HG03432 (cell line): ENCODE measurements around the gene QPCT.
"Not testable (repeated sequence)": the region's sequence is repeated elsewhere in the genome, so short reads cannot be mapped to it uniquely, and the experiment has no call there.

Experiments
- ATAC-seq: cut with Tn5 transposase; IDR thresholded peaks from one replicate; pipeline ENCODE4 v1.9.1; 2021; ENCODE audit warnings: mild to moderate bottlenecking, moderate library complexity; ENCODE audit not compliant: unreplicated experiment

Gene QPCT

DNA sequence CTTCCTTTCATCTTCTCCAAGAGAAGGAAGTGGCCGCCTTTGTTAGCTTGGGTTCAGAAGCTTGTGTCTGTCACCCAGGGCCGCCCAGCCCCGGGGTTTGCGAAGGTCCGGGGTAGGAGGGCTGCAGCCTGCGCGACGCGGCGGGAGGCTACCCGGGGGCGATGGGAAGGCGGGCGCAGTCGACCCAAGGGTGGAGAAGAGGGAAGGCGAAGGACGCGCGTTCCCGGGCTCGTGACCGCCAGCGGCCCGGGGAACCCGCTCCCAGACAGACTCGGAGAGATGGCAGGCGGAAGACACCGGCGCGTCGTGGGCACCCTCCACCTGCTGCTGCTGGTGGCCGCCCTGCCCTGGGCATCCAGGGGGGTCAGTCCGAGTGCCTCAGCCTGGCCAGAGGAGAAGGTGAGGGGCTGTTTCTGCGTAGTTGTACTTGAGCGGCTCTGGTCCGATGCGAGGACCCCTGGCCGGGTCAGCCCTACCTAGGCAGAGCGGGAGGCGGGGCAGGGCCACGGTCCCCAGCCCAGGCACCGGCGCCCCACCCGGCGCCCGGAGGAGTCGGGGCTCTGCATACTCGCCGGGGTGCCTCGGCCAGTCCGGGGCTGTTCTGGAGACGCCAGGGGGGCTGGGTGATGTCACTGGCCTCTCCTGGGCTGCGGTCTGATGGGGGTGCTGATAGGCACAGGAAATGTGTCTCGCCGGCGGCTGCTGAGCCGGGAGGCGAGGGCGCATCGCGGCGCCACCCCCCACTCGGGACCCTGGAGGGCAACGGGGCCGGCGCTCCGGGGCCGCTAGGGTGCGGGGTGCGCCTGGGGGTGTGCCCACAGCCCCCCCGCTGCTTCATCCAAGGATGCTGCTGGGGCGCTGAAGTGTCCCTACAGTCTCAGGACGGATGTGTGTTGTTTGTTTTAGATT, at the start of gene QPCT:
TSS of gene QPCT (plus strand) at position 178 of the 909 bp plus-strand sequence. CDS start at position 280, 102 bp downstream.
- ATAC-seq, result peak; percentile 62

DNA sequence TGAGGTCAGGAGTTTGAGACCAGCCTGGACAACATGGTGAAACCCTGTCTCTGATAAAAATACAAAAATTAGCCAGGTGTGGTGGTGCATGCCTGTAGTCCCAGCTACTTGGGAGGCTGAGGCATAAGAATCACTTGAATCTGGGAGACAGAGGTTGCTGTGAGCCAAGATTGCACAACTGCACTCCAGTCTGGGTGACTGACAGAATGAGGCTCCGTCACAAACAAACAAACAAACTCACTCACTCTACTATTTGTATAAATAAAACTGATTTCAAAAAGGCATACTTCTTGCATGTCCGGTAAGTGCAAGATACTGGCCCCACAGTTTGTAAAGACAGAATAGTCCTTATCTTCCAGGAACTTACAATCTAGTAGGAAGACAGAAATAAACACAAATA, 49.6 kb upstream of the QPCT start:
- ATAC-seq, result not testable (repeated sequence)

DNA sequence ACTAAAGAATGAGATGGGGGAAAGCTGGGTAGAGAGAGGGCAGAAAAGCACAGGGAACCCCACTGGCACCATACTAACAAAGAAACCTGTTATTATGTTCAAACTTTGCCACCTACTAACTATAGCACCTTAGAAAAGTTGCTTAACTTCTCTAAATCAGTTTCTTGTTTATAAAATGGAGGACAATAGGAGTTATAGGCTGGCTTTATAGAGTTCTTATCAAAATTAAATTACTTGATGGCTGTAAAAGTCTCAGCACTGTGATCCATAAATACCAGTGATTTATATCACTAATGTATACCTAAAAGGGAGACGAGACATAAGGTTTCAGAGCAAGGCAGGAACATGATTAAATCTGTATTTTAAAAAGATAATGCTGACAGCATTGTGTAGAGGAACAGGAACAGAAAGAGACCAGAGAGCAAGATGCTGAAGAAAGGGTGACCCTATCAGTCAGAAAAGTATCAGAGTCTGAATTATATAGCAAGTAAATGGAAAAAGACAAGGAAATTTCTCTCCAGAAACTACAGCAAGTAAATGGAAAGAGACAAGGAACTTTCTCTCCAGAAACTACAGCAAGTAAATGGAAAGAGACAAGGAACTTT, 48.9 kb upstream of the QPCT start:
- ATAC-seq, result no peak

DNA sequence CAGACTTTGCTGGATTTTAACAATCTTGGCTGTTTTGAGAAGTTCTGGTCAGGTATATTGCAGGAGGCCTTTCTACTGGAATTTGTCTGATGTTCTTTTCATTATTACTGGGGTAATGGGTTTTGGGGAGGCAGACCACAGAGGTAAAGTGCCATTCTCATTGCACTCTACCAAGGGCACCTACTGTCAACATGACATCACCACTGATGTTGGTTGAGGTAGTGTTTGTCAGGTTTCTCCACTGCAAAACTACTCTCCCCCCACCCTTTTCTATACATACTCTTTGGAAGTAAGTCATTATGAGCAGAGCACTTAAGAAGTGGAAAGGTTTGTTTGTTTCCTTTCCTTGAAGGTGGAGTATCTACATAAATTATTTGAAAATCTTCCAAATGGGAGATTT, 46.8 kb upstream of the QPCT start:
- ATAC-seq, result no peak

DNA sequence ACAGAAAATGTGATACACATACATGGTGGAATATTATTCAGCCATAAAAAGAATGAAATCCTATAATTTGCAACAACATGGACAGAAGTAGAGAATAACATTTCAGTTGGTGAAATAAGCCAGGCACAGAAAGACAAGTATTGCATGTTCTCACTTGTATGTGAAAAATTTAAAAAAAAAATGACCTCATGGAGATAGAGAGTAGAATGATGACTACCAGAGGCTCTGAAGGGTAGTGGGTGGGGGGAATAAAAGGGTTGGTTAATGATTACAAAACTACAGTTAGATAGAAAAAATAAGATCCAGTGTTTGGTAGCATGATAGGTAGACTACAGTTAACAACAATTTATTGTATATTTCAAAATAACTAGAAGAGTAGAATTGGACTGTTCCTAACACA, 44.3 kb upstream of the QPCT start:
- no peak for ATAC-seq

DNA sequence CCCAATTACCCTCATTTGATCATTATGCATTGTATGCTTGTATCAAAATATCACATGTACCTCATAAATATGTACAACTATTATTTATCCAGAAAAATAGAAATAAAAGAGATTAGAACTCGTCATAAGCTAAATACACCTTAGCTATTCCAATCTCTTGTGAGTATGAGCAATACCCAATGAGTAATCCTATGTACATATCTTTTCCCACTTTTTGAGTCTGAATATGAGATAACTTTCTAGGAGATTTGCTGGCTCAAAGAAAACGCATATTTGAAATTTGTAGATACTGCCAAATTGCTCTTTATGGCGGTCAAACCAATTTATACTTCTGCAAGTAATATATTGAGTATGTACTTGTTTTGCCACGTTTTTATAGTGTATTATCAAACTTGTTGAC, 43.9 kb upstream of the QPCT start:
- no peak for ATAC-seq

DNA sequence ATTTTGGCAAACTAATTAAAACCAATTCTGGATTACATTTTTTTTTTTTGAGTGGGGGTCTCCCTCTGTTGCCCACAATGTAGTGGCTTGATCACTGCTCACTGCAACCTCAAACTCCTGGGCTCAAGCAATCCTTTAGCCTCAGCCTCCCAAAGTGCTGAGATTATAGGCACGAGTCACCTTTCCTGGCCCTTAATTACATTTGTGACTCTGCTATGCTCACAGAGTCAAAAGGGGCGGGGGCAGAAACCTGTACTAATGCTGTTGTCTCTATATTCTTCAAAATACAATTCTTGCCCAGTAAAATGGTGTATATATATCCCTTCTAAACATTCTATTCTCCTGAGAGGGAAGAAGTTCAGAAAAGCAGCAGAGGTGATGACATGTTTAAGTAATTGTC, 43.0 kb upstream of the QPCT start:
- ATAC-seq, result no peak

DNA sequence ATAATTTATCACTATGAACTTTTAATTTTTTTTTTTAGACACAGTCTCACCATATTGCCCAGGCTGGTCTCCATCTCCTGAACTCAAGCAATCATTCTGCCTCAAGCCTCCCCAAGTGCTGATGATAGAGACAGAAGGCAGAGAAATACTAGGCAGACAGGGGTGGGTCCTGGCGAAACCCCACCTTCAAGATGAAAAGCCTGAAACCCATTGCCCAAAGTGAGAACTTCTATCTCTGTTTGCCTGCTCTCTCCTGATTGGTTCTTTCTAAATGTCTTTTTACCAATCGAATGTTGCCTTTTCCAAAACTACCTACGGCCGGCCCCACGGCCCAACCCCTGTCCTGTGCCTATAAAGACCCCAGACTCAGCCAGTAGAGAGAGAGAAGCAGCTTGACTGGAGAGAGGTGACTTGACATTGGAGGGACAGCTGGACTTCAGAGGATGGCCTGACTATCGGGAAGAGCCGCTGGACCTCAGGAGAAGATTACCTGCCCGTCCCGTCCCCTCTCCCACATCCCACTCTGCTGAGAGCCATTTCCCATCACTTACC, 41.7 kb upstream of the QPCT start:
- ATAC-seq, result no peak

DNA sequence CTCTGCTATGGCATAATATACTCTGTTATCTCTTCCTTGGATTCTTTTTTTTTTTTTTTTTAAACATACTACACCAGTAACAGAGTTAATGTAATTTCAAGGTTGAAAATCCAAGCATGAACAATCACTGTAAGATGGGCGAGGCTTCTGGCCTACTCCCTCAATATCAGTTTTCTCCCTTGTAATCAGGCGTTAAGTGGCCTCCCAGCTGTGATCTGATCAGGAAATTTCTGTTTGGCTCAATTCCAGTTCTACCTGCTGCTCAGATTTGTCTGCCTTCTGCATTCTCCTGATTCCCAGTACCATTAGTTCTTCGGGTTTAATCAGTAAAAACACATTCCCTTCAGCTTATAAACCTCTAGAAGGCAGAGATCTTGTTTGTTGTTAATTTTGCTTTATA, 38.4 kb upstream of the QPCT start:
- ATAC-seq, result no peak

DNA sequence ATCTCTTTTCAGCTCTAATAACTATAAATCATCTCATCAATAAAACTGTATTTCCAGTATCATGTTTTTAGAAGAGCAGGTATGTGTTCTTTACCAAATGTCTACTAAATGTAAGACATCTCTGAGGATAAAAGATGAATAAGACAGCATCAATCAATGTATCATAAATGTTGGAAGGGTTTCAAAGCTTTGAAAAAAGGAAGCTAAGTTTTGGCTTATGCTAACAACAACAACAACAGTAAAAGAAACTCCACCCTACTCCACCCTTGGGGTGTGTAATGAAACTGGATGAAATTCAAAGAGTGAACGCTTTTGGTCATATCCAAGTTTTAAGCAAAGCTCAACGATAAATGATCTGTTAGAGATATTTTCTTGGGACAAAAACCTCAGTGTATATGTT, 36.9 kb upstream of the QPCT start:
- no peak for ATAC-seq

DNA sequence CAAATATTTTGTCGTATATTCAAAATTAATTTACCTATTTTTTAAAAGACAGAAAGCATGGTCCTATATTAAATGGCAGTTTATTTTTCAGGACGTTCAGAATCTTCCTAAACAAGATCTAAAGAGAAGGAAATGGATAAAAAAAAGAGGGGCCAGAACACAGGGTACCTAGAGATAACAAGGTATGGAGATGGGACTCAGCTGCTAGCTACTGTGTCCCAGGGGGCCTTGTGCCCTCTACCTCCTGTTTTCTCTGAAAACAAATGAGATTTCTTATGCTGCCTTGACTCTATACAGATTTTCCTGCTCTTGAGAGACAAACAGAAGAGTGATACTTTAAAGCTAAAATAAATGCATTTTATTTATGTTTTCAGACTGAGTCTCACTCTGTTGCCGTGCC, 29.1 kb upstream of the QPCT start:
- ATAC-seq, result no peak

DNA sequence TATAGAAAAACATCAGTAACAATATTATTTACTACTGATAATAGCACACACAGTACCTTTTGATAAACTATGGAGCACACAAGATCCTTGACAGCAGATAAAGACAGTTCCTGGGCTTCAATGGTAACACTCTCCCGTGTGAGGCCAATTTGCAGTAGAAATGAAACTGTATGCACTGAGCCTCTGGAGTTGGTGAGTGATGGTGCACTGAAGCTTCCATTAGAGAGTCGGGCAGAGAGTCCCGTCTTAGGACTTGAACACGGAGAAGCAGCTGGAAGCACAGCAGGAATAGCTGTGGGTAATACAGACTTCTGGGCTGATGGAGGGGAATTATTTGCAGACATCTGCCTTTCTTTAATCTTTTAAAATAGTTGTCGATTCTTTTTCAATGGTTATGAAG, 28.2 kb upstream of the QPCT start:
- no peak for ATAC-seq

DNA sequence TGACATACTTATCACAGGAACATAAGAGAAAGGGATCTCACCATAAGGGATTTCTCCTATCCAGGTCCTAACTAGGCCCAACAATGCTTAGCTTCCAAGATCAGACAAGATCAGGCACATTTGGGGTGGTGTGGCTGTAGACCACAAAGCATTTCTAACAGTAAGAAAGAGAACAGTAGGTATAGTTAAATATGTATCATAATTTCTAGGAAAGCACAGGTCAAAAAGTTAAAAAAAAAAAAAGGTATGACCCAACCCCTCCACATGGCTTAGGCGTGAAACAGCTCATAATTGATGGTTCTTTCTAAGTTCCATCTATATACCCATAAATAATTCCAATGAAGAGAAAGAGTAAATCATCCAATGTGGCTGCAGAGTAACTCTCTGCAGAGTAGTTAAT, 26.7 kb upstream of the QPCT start:
- ATAC-seq, result no peak

DNA sequence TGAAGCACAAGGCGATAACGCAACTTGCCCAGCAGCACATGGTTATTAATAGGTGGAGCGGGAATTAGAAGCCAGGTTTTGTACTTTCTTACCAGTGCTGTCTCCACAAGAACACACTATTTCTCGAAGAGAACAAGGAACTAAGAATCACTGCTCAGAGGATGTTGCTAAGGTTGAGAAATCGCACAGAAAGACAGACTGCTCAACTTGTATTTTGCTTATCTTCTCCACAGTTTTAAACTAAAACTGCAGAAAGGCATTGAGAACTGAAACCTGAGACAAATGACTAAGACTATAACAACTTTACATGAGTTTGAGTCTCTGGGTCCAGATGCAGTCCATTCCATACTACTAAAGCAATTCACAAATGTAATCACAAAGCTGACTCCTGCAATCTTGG, 26.0 kb upstream of the QPCT start:
- ATAC-seq, result peak; percentile 82

DNA sequence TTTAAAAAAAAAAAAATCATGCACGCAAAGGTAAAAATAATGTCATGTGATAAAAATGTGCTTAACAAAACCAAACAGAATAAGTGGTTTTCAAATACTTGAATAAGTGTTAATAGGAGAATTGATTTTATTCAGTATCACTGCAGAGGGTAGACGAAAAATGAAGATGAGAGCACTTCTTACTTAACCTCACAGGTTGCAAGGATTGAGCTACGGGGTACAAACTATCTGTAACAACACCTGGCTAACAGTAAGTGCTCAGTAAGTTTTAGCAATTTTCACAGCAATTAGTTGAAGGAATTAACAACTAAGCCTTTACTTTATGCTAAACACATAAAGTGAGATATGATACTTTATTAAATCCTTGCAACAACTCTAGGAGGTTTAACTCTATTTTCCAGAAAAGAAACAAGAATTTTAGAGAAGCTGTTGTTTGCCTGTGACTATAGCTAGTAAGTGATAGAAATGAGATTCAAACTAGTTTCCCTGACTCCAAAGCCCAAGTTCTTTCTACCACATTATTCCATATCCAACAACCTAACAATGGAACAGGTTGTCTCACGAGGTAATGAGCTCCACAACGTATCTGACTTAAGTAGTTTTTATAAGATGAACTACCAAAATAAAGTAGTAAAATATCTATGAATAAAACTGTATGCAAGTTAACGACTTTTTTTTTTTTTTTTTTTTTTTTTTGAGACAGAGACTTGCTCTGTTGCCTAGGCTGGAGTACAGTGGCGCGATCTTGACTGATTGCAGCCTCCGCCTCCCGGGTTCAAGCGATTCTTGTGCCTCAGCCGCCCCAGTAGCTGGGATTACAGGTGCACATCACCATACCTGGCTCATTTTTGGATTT, 24.4 kb upstream of the QPCT start:
- no peak for ATAC-seq

DNA sequence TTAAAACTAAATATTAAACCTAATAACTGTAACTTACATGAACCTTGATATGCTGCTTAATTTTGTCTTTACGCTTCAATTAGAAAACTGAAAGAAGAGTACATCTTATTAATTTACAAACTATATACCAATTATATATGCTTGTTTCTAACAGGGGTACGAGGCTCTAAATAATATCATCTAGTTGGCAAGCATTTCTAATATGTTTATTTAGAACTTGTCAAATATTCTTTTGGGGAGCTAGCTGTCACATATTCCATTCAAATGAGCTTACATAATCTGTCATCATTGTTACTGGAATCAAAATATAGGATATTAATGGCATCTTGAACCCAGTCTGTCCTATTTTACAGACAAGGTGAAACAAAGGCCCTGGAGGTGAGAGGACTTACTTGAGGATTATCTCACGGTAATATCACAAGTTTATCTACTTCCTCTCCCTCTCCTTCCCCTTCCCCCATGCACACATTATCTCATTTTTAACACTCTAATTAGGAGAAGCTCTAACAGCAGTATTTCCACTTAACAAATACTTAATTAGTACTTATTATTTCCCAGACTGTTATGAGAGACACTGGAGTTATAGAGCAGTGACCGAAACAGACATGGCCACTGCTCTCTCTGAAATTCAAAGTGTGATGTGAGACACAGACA, 23.3 kb upstream of the QPCT start:
- ATAC-seq, result no peak

DNA sequence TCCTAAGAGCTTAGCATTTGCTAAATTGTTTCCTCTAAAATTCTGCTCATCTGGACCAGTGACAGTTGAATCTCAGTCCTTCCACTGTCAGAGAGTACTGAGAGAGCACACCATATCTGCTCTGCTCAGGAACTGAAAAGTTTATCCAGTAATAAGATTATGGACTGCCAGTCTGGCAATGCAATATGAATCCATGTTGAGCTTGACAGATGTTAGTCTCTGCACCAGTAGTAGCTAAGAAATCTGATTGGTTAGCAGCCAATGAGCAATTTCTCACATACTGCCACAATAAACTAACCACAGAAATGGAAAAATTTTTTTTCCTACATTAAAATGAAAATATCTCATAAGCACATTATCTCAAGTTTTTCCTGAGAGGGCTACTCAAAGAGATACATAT, 22.1 kb upstream of the QPCT start:
- ATAC-seq, result no peak

DNA sequence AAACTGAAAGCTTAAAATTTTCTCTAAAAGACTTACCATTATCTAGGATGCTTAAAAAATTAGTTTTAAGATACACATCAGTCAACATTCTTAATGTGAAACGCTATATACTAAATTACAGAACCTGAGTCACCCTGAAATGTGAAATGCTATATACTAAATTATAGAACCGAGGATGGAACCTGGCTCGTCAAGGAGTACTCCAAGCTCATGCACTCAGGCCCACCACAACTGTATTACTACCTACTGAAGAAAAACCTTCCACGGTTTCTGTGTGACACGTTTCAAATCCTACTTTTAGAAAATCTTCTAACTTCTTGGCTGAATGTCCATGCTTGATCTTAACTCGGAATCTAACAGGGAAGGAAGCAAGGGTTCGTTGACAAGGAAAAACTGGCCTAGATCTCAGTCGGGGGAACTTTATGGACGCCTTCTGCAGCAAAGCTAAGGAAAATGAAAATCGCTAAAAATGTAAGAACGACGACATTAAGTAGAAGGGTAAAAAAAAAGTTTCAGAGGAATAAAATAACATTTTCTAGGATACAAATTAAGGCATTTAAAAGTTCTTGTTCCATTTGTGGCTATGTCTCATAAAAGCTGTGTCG, 21.2 kb upstream of the QPCT start:
- ATAC-seq, result no peak

DNA sequence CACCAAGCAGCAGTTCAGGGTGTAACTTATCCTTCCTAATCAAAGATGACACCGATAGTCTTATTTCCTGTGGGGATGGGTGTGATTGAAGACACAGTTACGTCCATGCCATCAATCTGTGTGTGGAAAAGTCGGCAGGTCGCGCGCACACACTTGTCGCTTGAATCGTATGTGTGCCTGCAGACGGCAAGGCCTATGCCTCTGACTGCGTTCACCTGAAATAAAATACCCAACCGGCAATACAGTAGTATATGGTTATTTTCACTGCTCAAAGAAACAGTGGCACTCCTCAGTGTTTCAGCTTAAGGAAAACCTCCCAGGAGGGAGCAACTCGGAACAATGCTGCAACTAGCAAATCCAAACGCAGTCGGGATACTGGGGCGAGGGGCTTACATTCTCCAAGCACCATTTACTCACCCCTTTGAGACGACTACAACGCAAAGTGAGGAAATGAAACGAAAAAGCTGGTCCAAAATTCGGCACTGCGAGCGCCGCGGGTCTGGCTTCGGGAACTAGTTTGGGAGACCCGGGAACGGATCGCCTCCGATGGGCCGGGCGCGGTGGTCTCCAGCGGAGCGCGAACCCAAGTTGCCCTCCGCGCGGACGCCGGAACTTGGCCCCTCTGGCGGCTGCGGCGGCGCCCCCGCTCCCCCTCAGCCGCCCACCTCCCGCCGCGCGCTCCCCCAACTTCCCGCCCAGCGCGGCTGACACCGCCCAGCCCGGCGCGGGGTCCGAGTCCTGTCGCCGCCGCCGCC, 20.5 kb upstream of the QPCT start:
- peak; percentile 33 for ATAC-seq

DNA sequence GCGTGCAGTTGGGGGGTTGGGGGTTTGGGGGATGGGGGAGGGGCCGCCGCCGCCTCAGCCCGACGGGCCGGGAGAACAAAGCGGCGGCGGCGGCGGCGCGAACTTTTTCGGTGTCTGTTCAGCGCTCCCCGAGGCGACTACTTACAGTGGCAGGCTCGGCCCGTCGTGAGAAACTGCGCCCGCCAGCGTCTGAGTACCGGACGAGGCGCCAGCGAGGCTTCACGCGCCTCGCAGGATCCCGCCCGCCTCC, 20.0 kb upstream of the QPCT start:
- ATAC-seq, result no peak
